Measurements from ENCODE around the gene NANOS2.

NANOS2 gene

GRCh38 chr19:45895519-45895972, 19.0 kb downstream of the NANOS2 start:
- no peak for DNase-seq (ENCODE audit: low spot score)

- DNase-seq (ENCODE audit: low spot score), result no peak
These were observed 23.7 kb downstream of the NANOS2 start for GRCh38 chr19:45890877-45891276.

- DNase-seq (ENCODE audit: low spot score), result peak; percentile 19
These were observed 25.2 kb downstream of the NANOS2 start for GRCh38 chr19:45889210-45889885.

GRCh38 chr19:45887200-45887710, 27.3 kb downstream of the NANOS2 start:
- no peak for DNase-seq (ENCODE audit: low spot score)

- peak; percentile 94 for DNase-seq (ENCODE audit: low spot score)
These were observed 28.0 kb downstream of the NANOS2 start for GRCh38 chr19:45886427-45887199.

GRCh38 chr19:45885556-45886426, 28.8 kb downstream of the NANOS2 start, which contains the start of gene IRF2BP1:
TSS of gene IRF2BP1 (minus strand) at chr19:45886141. CDS start at chr19:45885774, 367 bp downstream.
- DNase-seq (ENCODE audit: low spot score), result peak; percentile 93

- DNase-seq (ENCODE audit: low spot score), result no peak
These were observed 29.7 kb downstream of the NANOS2 start for GRCh38 chr19:45884682-45885555.

GRCh38 chr19:45883881-45884681, 30.5 kb downstream of the NANOS2 start:
- DNase-seq (ENCODE audit: low spot score), result no peak

- DNase-seq (ENCODE audit: low spot score), result no peak
These were observed 31.0 kb downstream of the NANOS2 start for GRCh38 chr19:45883586-45883880.

- DNase-seq (ENCODE audit: low spot score), result peak; percentile 87
These were observed 31.7 kb downstream of the NANOS2 start for GRCh38 chr19:45882652-45883585.

- DNase-seq (ENCODE audit: low spot score), result no peak
These were observed 32.6 kb downstream of the NANOS2 start for GRCh38 chr19:45881909-45882528.

- DNase-seq (ENCODE audit: low spot score), result no peak
These were observed 33.3 kb downstream of the NANOS2 start for GRCh38 chr19:45881082-45881908.

GRCh38 chr19:45879971-45880370, 34.6 kb downstream of the NANOS2 start:
- DNase-seq (ENCODE audit: low spot score), result no peak

GRCh38 chr19:45879055-45879454, 35.5 kb downstream of the NANOS2 start:
- no peak for DNase-seq (ENCODE audit: low spot score)

- no peak for DNase-seq (ENCODE audit: low spot score)
These were observed 36.4 kb downstream of the NANOS2 start for GRCh38 chr19:45878043-45878794.

- no peak for DNase-seq (ENCODE audit: low spot score)
These were observed 38.0 kb downstream of the NANOS2 start for GRCh38 chr19:45876411-45877197.

- no peak for DNase-seq (ENCODE audit: low spot score)
These were observed 38.5 kb downstream of the NANOS2 start for GRCh38 chr19:45876161-45876410.
